ENCODE data around the gene TMEM82. TPM values are rescaled to one million over a fixed set of nuclear protein-coding genes. Genes with fewer than 3 reads are reported as not detected.

The TMEM82 gene
- polyA plus RNA-seq, 2 donors, result not detected

- H3K27ac ChIP-seq (ENCODE audit: low read depth in 2 of 2, low read length in 1 of 2), result peak overlapping the region; percentile 11 to 80
- WGBS, 2 donors, result 84 to 91% methylated on average over 17 of the region's 17 CpGs
- H3K4me1 ChIP-seq (ENCODE audit: control insufficient read depth in 2 of 2, insufficient read depth in 2 of 2, low read length in 1 of 2), result peaks cover 10% of the 10 kb centered on the region in 2 donors
- H3K4me3 ChIP-seq (ENCODE audit: low read depth in 1 of 2, low read length in 2 of 2), result no peak overlapping the region
- H3K27me3 ChIP-seq (ENCODE audit: control insufficient read depth in 1 of 2, insufficient read depth in 2 of 2, low read length in 2 of 2), result no peaks in the 10 kb centered on the region
- H3K36me3 ChIP-seq (ENCODE audit: control insufficient read depth in 2 of 2, insufficient read depth in 2 of 2, low read length in 1 of 2), result peaks cover 0 to 2% of the 10 kb centered on the region in 2 donors
- no peaks in the 10 kb centered on the region for H3K9me3 ChIP-seq (ENCODE audit: control insufficient read depth in 2 of 2, insufficient read depth in 1 of 2, low read depth in 1 of 2, low read length in 1 of 2)
Observed at GRCh38 chr1:15704526-15705183, 37.6 kb upstream of the TMEM82 start.

- Histone ChIP-seq H3K9me3 (ENCODE audit: control insufficient read depth in 2 of 2, insufficient read depth in 1 of 2, low read depth in 1 of 2, low read length in 1 of 2) (no peaks in the 10 kb centered on the region), H3K36me3 (ENCODE audit: control insufficient read depth in 2 of 2, insufficient read depth in 2 of 2, low read length in 1 of 2) (peaks cover 0 to 2% of the 10 kb centered on the region in 2 donors), H3K27ac (ENCODE audit: low read depth in 2 of 2, low read length in 1 of 2) (peak overlapping the region in 1 of 2 donors; percentile 24), H3K4me1 (ENCODE audit: control insufficient read depth in 2 of 2, insufficient read depth in 2 of 2, low read length in 1 of 2) (peaks cover 10% of the 10 kb centered on the region in 2 donors), H3K4me3 (ENCODE audit: low read depth in 1 of 2, low read length in 2 of 2) (no peak overlapping the region), H3K27me3 (ENCODE audit: control insufficient read depth in 1 of 2, insufficient read depth in 2 of 2, low read length in 2 of 2) (no peaks in the 10 kb centered on the region)
- 87% methylated on average over 11 of the region's 11 CpGs for WGBS, 2 donors
Observed at GRCh38 chr1:15705184-15705566, 37.1 kb upstream of the TMEM82 start.

- Histone ChIP-seq H3K9me3 (ENCODE audit: control insufficient read depth in 2 of 2, insufficient read depth in 1 of 2, low read depth in 1 of 2, low read length in 1 of 2) (no peaks in the 10 kb centered on the region), H3K4me3 (ENCODE audit: low read depth in 1 of 2, low read length in 2 of 2) (no peak overlapping the region), H3K4me1 (ENCODE audit: control insufficient read depth in 2 of 2, insufficient read depth in 2 of 2, low read length in 1 of 2) (peaks cover 10% of the 10 kb centered on the region in 2 donors), H3K36me3 (ENCODE audit: control insufficient read depth in 2 of 2, insufficient read depth in 2 of 2, low read length in 1 of 2) (peaks cover 0 to 2% of the 10 kb centered on the region in 2 donors), H3K27ac (ENCODE audit: low read depth in 2 of 2, low read length in 1 of 2) (peak overlapping the region in 1 of 2 donors; percentile 15), H3K27me3 (ENCODE audit: control insufficient read depth in 1 of 2, insufficient read depth in 2 of 2, low read length in 2 of 2) (no peaks in the 10 kb centered on the region)
- 80 to 84% methylated on average over 7 of the region's 7 CpGs for WGBS, 2 donors
Observed at GRCh38 chr1:15706751-15707150, 35.5 kb upstream of the TMEM82 start.

GRCh38 chr1:15707239-15707925 is 34.9 kb upstream of the TMEM82 start:
- Histone ChIP-seq H3K4me3 (ENCODE audit: low read depth in 1 of 2, low read length in 2 of 2) (no peak overlapping the region), H3K36me3 (ENCODE audit: control insufficient read depth in 2 of 2, insufficient read depth in 2 of 2, low read length in 1 of 2) (peaks cover 0 to 2% of the 10 kb centered on the region in 2 donors), H3K4me1 (ENCODE audit: control insufficient read depth in 2 of 2, insufficient read depth in 2 of 2, low read length in 1 of 2) (peaks cover 10% of the 10 kb centered on the region in 2 donors), H3K9me3 (ENCODE audit: control insufficient read depth in 2 of 2, insufficient read depth in 1 of 2, low read depth in 1 of 2, low read length in 1 of 2) (no peaks in the 10 kb centered on the region), H3K27ac (ENCODE audit: low read depth in 2 of 2, low read length in 1 of 2) (no peak overlapping the region), H3K27me3 (ENCODE audit: control insufficient read depth in 1 of 2, insufficient read depth in 2 of 2, low read length in 2 of 2) (no peaks in the 10 kb centered on the region)
- 76 to 77% methylated on average over 8 of the region's 8 CpGs for WGBS, 2 donors

- WGBS, 2 donors, result 87 to 93% methylated on average over 15 of the region's 15 CpGs
- peak overlapping the region in 1 of 2 donors; percentile 7 for H3K27ac ChIP-seq (ENCODE audit: low read depth in 2 of 2, low read length in 1 of 2)
- peaks cover 0 to 2% of the 10 kb centered on the region in 2 donors for H3K36me3 ChIP-seq (ENCODE audit: control insufficient read depth in 2 of 2, insufficient read depth in 2 of 2, low read length in 1 of 2)
- H3K4me3 ChIP-seq (ENCODE audit: low read depth in 1 of 2, low read length in 2 of 2), result no peak overlapping the region
- peaks cover 5 to 7% of the 10 kb centered on the region in 2 donors for H3K4me1 ChIP-seq (ENCODE audit: control insufficient read depth in 2 of 2, insufficient read depth in 2 of 2, low read length in 1 of 2)
- no peaks in the 10 kb centered on the region for H3K27me3 ChIP-seq (ENCODE audit: control insufficient read depth in 1 of 2, insufficient read depth in 2 of 2, low read length in 2 of 2)
- H3K9me3 ChIP-seq (ENCODE audit: control insufficient read depth in 2 of 2, insufficient read depth in 1 of 2, low read depth in 1 of 2, low read length in 1 of 2), result no peaks in the 10 kb centered on the region
Observed at GRCh38 chr1:15708486-15709137, 33.7 kb upstream of the TMEM82 start.

GRCh38 chr1:15709226-15709625 is 33.1 kb upstream of the TMEM82 start:
- no peak overlapping the region for H3K4me3 ChIP-seq (ENCODE audit: low read depth in 1 of 2, low read length in 2 of 2)
- no peak overlapping the region for H3K27ac ChIP-seq (ENCODE audit: low read depth in 2 of 2, low read length in 1 of 2)
- 91 to 94% methylated on average over 4 of the region's 4 CpGs for WGBS, 2 donors
- no peaks in the 10 kb centered on the region for H3K9me3 ChIP-seq (ENCODE audit: control insufficient read depth in 2 of 2, insufficient read depth in 1 of 2, low read depth in 1 of 2, low read length in 1 of 2)
- peaks cover 5 to 6% of the 10 kb centered on the region in 2 donors for H3K4me1 ChIP-seq (ENCODE audit: control insufficient read depth in 2 of 2, insufficient read depth in 2 of 2, low read length in 1 of 2)
- H3K27me3 ChIP-seq (ENCODE audit: control insufficient read depth in 1 of 2, insufficient read depth in 2 of 2, low read length in 2 of 2), result no peaks in the 10 kb centered on the region
- peaks cover 0 to 2% of the 10 kb centered on the region in 2 donors for H3K36me3 ChIP-seq (ENCODE audit: control insufficient read depth in 2 of 2, insufficient read depth in 2 of 2, low read length in 1 of 2)

- H3K4me1 ChIP-seq (ENCODE audit: control insufficient read depth in 2 of 2, insufficient read depth in 2 of 2, low read length in 1 of 2), result peaks cover 0 to 4% of the 10 kb centered on the region in 2 donors
- 80 to 84% methylated on average over 4 of the region's 4 CpGs for WGBS, 2 donors
- H3K27me3 ChIP-seq (ENCODE audit: control insufficient read depth in 1 of 2, insufficient read depth in 2 of 2, low read length in 2 of 2), result no peaks in the 10 kb centered on the region
Observed at GRCh38 chr1:15712168-15712567, 30.1 kb upstream of the TMEM82 start.

GRCh38 chr1:15714406-15715136 is 27.7 kb upstream of the TMEM82 start:
- Histone ChIP-seq H3K4me3 (ENCODE audit: low read depth in 1 of 2, low read length in 2 of 2) (no peak overlapping the region), H3K27ac (ENCODE audit: low read depth in 2 of 2, low read length in 1 of 2) (peak overlapping the region; percentile 8 to 24), H3K4me1 (ENCODE audit: control insufficient read depth in 2 of 2, insufficient read depth in 2 of 2, low read length in 1 of 2) (peaks cover 0 to 4% of the 10 kb centered on the region in 2 donors), H3K27me3 (ENCODE audit: control insufficient read depth in 1 of 2, insufficient read depth in 2 of 2, low read length in 2 of 2) (no peaks in the 10 kb centered on the region), H3K9me3 (ENCODE audit: control insufficient read depth in 2 of 2, insufficient read depth in 1 of 2, low read depth in 1 of 2, low read length in 1 of 2) (peaks cover 0 to 2% of the 10 kb centered on the region in 2 donors), H3K36me3 (ENCODE audit: control insufficient read depth in 2 of 2, insufficient read depth in 2 of 2, low read length in 1 of 2) (peaks cover 0 to 28% of the 10 kb centered on the region in 2 donors)
- 58 to 71% methylated on average over 4 of the region's 4 CpGs for WGBS, 2 donors

More at GRCh38 chr1:15712168-15712567, 30.1 kb upstream of the TMEM82 start:
- Histone ChIP-seq H3K27ac (ENCODE audit: low read depth in 2 of 2, low read length in 1 of 2) (no peak overlapping the region), H3K4me3 (ENCODE audit: low read depth in 1 of 2, low read length in 2 of 2) (no peak overlapping the region), H3K36me3 (ENCODE audit: control insufficient read depth in 2 of 2, insufficient read depth in 2 of 2, low read length in 1 of 2) (peaks cover 0 to 11% of the 10 kb centered on the region in 2 donors), H3K9me3 (ENCODE audit: control insufficient read depth in 2 of 2, insufficient read depth in 1 of 2, low read depth in 1 of 2, low read length in 1 of 2) (peaks cover 0 to 2% of the 10 kb centered on the region in 2 donors)

Measured in esophagus (tissue), 2 donors.